ENCODE measurements around the gene EME2.
"Not testable (repeated sequence)": the region's sequence is repeated elsewhere in the genome, so short reads cannot be mapped to it uniquely, and the experiment has no call there.

The EME2 gene

GRCh38 chr16:1772362-1772907, at the start of gene EME2:
EME2 (plus strand) TSS chr16:1772810; CDS start chr16:1773228, 418 bp downstream.
- DNase-seq: no peak

GRCh38 chr16:1723450-1724147, 49.0 kb upstream of the EME2 start:
- DNase-seq: peak in 1 of 2 experiments; percentile 32

GRCh38 chr16:1724491-1724890, 48.1 kb upstream of the EME2 start:
- no peak for DNase-seq

GRCh38 chr16:1726661-1727502, 45.7 kb upstream of the EME2 start:
- DNase-seq: no peak

GRCh38 chr16:1727651-1728624, 44.7 kb upstream of the EME2 start:
- DNase-seq: no peak

GRCh38 chr16:1729026-1729425, 43.6 kb upstream of the EME2 start:
- no peak for DNase-seq

- no peak for DNase-seq
Observed at GRCh38 chr16:1729445-1729844, 43.2 kb upstream of the EME2 start.

- DNase-seq: no peak
Observed at GRCh38 chr16:1731073-1731472, 41.5 kb upstream of the EME2 start.

GRCh38 chr16:1731603-1732002, 41.0 kb upstream of the EME2 start:
- no peak for DNase-seq

GRCh38 chr16:1732071-1732470, 40.5 kb upstream of the EME2 start:
- no peak for DNase-seq

- not testable (repeated sequence) for DNase-seq
Observed at GRCh38 chr16:1732551-1732987, 40.0 kb upstream of the EME2 start.

GRCh38 chr16:1734123-1734522, 38.5 kb upstream of the EME2 start:
- DNase-seq: no peak

GRCh38 chr16:1734816-1735215, 37.8 kb upstream of the EME2 start:
- no peak for DNase-seq

- DNase-seq: no peak
Observed at GRCh38 chr16:1740234-1740633, 32.4 kb upstream of the EME2 start.

- DNase-seq: no peak
Observed at GRCh38 chr16:1740781-1741490, 31.7 kb upstream of the EME2 start.

- DNase-seq: no peak
Observed at GRCh38 chr16:1741553-1742165, 31.0 kb upstream of the EME2 start.

GRCh38 chr16:1743376-1744337, 29.0 kb upstream of the EME2 start:
- DNase-seq: no peak

GRCh38 chr16:1744338-1744840, 28.2 kb upstream of the EME2 start:
- no peak for DNase-seq

GRCh38 chr16:1745181-1745899, 27.3 kb upstream of the EME2 start:
- DNase-seq: no peak
